ENCODE measurements around the gene APOBEC3B. TPM values are rescaled to one million over a fixed set of nuclear protein-coding genes. Genes with fewer than 3 reads are reported as not detected.
"Not testable (repeated sequence)": the region's sequence is repeated elsewhere in the genome, so short reads cannot be mapped to it uniquely, and the experiment has no call there.

Gene APOBEC3B
- total RNA-seq, 4 donors from 2014 or later = 7.8 to 15.3 (median 10.9) TPM; not detected in 1

- Histone ChIP-seq H3K4me1 (peaks cover 0 to 28% (median 13%) of the 10 kb centered on the region in 4 donors), H3K27ac (peak overlapping the region in 3 of 4 donors; percentile 83 to 87 (median 84)), H3K4me3 (peak overlapping the region in 1 of 4 donors; percentile 52)
- WGBS, 2 donors (ENCODE audit: low coverage in 1 of 2) = 40 to 52% methylated on average over 4 to 10 of the region's 10 CpGs
- H3K9me3 ChIP-seq; H3K27me3 ChIP-seq; H3K36me3 ChIP-seq; in situ Hi-C loops (cut with MboI; ENCODE audit: low pct_ligation_motif_present in 1 of 4, low pct_unique_long_range_greater_than_20kb in 1 of 4, low sequenced_read_pairs in 3 of 4): not testable (repeated sequence)
- TF ChIP-seq POLR2A (IDR thresholded peaks at IDR 0.05) (peak; percentile 28), POLR2AphosphoS5 (IDR thresholded peaks at IDR 0.05) (peak in 2 of 3 donors; percentile 20 to 39)
- peak; percentile 67 for DNase-seq
- intact Hi-C loops (cut with DNase I; ENCODE audit: low total_unique reads) = loop anchor here (5.0 kb wide), 1 partner anchor 113 kb away; no protein-coding TSS in a partner anchor
These were observed 1.6 kb upstream of the APOBEC3B start for GRCh38 chr22:38980587-38980986.

GRCh38 chr22:38981005-38981991 is 849 bp upstream of the APOBEC3B start:
- peak; percentile 54 for DNase-seq
- Histone ChIP-seq H3K4me3 (peak overlapping the region in 3 of 4 donors; percentile 1 to 52 (median 23)), H3K27ac (peak overlapping the region in 3 of 4 donors; percentile 83 to 87 (median 84)), H3K36me3 (no peaks in the 10 kb centered on the region), H3K27me3 (no peaks in the 10 kb centered on the region), H3K4me1 (peaks cover 0 to 28% (median 13%) of the 10 kb centered on the region in 4 donors), H3K9me3 (no peaks in the 10 kb centered on the region)
- intact Hi-C loops (cut with DNase I; ENCODE audit: low total_unique reads) (loop anchor here (5.0 kb wide), 1 partner anchor 114 kb away; no protein-coding TSS in a partner anchor), in situ Hi-C loops (cut with MboI; ENCODE audit: low pct_ligation_motif_present in 1 of 4, low pct_unique_long_range_greater_than_20kb in 1 of 4, low sequenced_read_pairs in 3 of 4) (no loop called here)
- TF ChIP-seq POLR2A (IDR thresholded peaks at IDR 0.05) (peak; percentile 5), EP300 (IDR thresholded peaks at IDR 0.05; ENCODE audit: low read depth) (no peak), POLR2AphosphoS5 (IDR thresholded peaks at IDR 0.05) (peak in 2 of 3 donors; percentile 37 to 61), CTCF (IDR thresholded peaks at IDR 0.05) (peak; percentile 39 to 67 (median 44))
- 12 to 30% methylated on average over 11 to 27 of the region's 27 CpGs for WGBS, 2 donors (ENCODE audit: low coverage in 1 of 2)

GRCh38 chr22:38984224-38984623 is 2.1 kb downstream of the APOBEC3B start:
- WGBS, 2 donors (ENCODE audit: low coverage in 1 of 2) = 93% methylated on average over 2 of the region's 2 CpGs
- intact Hi-C loops (cut with DNase I; ENCODE audit: low total_unique reads) = loop anchor here (5.0 kb wide), 1 partner anchor 117 kb away; no protein-coding TSS in a partner anchor
- Histone ChIP-seq H3K36me3 (no peaks in the 10 kb centered on the region), H3K4me3 (no peak overlapping the region), H3K27me3 (no peaks in the 10 kb centered on the region), H3K9me3 (no peaks in the 10 kb centered on the region), H3K4me1 (peaks cover 0 to 28% (median 13%) of the 10 kb centered on the region in 4 donors), H3K27ac (peak overlapping the region in 3 of 4 donors; percentile 10 to 60 (median 24))
- in situ Hi-C loops (cut with MboI; ENCODE audit: low pct_ligation_motif_present in 1 of 4, low pct_unique_long_range_greater_than_20kb in 1 of 4, low sequenced_read_pairs in 3 of 4) = no loop called here
- DNase-seq = no peak
- TF ChIP-seq POLR2A (IDR thresholded peaks at IDR 0.05) = no peak
- no peak for TF ChIP-seq EP300 (IDR thresholded peaks at IDR 0.05; ENCODE audit: low read depth)
- no peak for TF ChIP-seq CTCF (IDR thresholded peaks at IDR 0.05)
- no peak for TF ChIP-seq POLR2AphosphoS5 (IDR thresholded peaks at IDR 0.05)

- Histone ChIP-seq H3K27ac (peak overlapping the region in 3 of 4 donors; percentile 10 to 61 (median 24)), H3K4me1 (peaks cover 0 to 28% (median 13%) of the 10 kb centered on the region in 4 donors)
- H3K27me3 ChIP-seq; H3K4me3 ChIP-seq; in situ Hi-C loops (cut with MboI; ENCODE audit: low pct_ligation_motif_present in 1 of 4, low pct_unique_long_range_greater_than_20kb in 1 of 4, low sequenced_read_pairs in 3 of 4); H3K36me3 ChIP-seq; H3K9me3 ChIP-seq: not testable (repeated sequence)
- intact Hi-C loops (cut with DNase I; ENCODE audit: low total_unique reads) = loop anchor here (5.0 kb wide), 1 partner anchor 118 kb away; no protein-coding TSS in a partner anchor
- 48% methylated on average over 9 of the region's 9 CpGs; no CpG with 5 or more reads in 1 of the 2 donors for WGBS, 2 donors (ENCODE audit: low coverage in 1 of 2)
- peak in 1 of 3 donors; percentile 47 for TF ChIP-seq POLR2AphosphoS5 (IDR thresholded peaks at IDR 0.05)
- DNase-seq = peak; percentile 78
These were observed 2.9 kb downstream of the APOBEC3B start for GRCh38 chr22:38984784-38985757.
